Femur (tissue), 1 donor: ENCODE results near the gene PKDCC.

ENCODE experiments used
- DNase-seq: peaks from one replicate; pipeline ENCODE4 v3.0.0-alpha.2; 2017

Gene PKDCC

DNA sequence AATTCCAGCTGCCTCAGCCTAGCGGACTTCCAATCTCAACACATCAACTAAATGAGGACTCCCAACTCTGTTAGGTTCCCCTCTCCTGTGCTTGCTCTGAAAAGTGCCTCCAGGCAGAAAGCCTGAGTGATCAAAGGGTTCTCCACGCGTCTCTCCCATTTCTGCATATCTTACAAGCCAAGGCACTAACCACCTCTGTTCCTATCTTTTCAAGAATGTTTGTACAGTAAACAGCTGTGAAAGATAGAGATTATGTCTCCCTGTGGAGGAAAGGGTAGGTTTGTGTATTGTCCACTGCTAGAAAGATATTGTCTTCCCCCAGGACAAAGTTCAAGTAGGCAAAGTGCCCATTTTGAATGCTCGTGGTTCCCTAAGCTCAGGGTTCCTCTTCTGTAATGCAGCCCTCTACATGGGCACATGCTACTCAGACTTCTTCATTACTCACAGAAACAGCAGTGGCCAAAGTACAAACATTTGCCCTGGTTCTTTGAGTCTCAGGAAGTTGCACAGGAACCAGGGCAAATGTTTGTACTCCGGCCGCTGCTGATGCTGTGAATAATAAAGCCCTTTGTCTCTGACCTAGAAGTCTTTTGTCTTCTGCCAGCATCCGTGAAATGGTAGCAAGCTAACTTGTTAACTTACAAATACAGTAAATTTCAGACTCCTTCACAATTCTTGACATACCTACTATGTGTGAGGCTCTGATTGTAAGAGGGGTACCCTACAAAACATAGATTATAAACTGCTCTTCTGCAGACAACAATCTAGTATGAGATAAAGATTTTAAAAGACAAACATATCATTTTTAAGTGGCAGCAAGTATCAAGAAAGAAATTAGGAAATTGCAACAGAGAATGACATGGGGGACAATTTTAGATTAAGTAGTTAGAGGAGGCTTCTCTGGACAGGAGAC is 44.5 kb downstream of the PKDCC start:
- DNase-seq: no peak

GRCh38 chr2:42094114-42094513 is 46.3 kb downstream of the PKDCC start:
- no peak for DNase-seq

GRCh38 chr2:42095923-42096408 is 48.1 kb downstream of the PKDCC start:
- DNase-seq: peak; percentile 83

GRCh38 chr2:42096869-42097591 is 49.2 kb downstream of the PKDCC start:
- no peak for DNase-seq

DNA sequence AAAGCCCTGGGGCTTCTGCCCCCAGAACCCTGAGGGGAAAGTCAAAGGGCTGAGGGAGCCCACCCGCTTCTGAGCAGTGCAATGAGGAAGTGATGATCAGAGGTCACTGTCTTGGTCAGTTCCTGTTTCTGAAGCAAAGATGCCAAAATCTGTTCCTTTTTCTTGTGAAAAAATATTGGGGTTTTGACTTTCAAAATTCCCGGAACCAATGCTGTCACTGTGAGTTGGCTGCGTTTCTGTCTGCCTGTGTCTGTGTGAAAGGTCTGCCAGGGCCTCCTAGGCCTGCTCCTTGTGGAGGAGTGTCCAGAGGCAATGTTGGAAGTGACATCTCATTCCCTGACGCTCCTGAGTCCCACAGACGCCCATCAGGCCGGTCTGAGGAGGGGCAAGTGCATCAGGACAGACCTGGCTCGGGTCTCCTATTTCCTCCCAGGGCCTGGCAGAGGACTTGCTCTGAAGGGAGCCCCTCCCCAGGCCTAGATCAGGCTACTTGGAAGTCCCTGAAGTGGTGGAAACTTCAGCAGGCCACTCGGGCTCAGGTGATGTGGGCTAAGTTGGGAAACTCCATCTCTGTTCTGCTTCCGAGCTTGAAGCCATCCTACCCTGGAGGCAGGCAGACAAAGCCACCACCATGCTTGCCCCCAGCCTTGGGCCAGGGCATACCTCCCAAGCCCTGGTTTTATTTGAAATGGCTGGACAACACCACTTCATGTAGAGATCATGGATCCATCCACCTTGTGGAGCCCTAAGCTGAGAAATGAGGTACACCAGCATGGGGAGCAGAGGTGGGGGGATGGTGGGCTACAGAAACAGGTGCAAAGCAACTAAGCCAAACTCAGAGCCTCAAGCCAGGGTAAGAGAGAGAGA is 51.0 kb downstream of the PKDCC start:
- peak; percentile 54 for DNase-seq

DNA sequence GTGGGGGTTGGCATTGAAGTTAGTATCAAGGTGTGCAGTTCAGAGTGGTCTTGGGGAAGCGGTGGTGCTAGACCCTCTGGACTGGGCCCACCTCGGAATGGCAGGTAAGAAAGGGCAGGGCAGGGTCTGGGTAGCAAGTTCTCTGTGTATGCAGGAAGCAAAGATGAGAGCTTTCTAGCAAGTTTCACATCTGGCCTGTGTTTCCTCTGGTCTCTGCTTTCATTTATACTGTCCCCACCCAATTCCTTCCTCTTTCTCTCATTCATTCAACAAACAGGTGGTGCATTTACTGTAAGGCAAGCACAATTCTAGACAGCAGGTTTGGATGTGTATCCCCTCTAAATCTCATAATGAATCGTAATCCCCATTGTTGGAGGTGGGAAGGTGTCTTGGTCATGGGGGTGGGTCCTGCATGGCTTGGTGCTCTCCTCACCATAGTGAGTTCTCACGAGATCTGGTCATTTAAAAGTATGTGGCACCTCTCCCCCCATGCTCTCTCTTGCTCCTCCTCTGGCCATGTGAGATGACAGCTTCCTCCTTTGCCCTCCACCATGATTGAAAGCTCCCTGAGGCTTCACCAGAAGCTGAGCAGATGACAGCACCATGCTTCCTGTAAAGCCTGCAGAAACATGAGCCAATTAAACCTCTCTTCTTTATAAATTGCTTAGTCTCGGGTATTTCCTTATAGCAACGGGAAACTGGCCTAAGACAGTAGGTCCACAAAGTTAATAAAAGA is 51.8 kb downstream of the PKDCC start:
- DNase-seq: no peak

- no peak for DNase-seq
Observed at GRCh38 chr2:42100683-42101205, 52.9 kb downstream of the PKDCC start.

DNA sequence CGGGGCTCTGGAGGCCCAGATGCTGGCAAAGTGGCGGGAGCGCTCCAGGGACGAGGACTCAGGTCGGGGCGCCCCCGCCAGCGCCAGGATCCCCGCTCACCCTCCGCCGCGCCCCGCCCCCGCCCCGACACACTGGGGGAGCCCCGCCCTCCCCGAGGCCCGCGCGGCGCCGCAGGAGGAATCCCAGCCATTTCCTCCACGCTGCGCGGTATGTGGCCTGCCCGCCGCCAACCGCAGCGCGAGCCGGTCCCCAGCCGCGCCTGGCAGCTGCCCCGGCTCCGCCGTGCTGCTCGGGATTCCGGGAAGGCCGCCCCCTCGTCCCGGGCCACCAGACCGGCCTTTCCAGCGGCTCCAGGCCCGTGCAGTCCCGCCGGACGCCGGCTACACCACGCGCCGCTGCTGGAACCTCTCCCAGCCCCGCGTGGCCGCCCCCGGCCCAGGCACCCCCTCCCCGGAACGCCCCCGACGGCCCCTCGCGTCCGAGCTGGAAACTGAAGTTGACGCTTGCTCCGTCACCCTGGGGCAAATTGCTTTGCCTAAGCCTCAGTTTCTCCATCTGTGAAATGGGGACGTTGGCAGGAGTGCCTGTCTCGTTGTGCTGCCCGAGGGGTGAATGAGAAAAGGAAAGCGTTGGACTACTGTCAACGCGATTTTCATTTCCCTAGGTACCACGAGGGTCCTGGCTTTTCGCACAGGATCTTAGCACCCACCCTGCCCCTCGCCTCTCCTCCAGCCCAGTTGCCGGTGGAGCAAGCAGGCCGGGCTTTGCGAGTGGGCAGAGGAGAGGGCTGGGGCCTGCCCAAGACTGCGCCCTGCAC is 53.6 kb downstream of the PKDCC start:
- DNase-seq: peak; percentile 78

DNA sequence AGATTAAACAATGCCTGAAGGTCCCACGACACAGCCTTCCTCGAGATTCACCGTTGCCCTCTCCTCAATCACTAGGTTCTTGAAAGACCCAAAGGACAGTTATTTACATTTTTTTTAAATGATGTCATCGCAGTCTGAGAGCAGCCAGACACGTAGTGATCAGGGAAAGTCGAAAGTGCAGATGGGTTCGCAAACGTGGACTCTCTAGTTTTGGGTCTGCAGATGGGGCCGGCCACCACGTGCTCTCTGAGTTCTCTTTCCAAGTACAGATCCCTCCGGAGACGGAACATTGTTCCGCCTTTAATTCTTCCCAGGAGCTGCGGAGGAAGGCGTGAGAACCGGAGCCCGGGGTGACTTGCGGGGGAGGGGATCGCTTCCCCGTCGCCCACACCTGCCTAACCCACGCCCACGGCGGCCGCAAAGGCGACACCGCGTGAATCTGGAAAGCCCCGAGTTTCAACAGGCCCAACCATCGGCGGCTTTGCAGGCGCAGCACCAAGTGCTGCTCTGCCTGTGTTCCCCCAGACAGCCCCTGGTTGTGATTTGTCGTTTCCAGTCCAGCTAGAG is 54.3 kb downstream of the PKDCC start:
- DNase-seq: peak; percentile 90

DNA sequence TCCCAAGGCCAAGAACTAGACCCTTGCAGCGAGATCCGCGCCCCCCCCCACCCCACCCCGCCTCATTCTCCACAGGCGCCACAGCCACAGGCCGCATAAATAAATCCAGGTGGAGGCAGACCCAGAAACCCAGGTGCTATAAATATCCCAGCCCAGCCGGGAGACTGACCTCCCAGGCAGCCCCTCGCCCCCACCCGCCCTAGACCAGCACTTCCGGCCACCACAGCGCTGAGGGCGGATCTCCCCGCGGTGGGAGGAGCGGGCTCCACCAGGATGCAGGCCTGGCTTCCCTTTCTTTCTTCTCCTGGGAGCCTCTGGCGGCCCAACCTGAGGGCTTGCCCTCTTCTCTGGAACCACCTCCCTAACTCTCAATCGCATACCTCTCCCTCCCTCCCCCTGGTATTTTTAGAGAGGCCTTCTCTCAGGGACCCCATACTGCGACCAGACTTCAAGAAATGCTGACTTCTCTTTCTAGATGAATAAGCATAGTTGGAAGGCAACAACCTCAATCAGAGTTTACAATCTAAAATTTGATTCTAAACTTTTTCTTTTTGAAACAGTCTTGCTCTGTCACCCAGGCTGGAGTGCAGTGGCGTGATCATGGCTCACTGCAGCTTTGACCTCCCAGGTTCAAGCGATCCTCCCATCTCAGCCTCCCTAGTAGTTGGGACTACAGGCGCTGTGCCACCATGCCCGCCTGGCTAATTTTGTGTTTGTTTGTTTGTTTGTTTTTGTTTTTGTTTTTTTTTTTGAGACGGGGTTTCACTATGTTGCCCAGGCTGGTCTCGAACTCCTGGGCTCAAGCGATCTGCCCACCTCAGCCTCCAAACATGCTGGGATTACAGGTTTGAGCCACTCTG is 55.0 kb downstream of the PKDCC start:
- DNase-seq: no peak

DNA sequence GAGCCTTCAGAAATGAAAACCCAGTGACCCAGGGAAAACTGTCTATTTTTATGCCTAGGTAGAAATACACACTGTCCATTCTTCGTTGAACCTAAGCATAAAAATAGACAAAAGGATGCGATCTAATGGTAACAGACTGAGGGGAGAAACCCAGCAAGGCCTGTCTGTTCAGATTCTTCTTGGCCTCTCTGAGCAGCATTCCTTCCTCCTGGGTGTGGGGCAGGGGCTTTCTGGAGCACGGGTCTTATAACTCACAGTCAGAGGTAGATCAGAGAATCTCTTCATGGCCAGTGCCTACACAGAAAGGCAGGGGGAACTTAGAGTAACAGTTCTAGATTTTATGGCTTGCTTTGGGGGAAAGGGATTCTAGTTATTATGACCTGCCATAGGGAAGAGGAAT is 56.0 kb downstream of the PKDCC start:
- no peak for DNase-seq

GRCh38 chr2:42104621-42105020 is 56.8 kb downstream of the PKDCC start:
- DNase-seq: no peak

- DNase-seq: peak; percentile 59
Observed at GRCh38 chr2:42105330-42106256, 57.8 kb downstream of the PKDCC start.

- no peak for DNase-seq
Observed at GRCh38 chr2:42106257-42106816, 58.5 kb downstream of the PKDCC start.

DNA sequence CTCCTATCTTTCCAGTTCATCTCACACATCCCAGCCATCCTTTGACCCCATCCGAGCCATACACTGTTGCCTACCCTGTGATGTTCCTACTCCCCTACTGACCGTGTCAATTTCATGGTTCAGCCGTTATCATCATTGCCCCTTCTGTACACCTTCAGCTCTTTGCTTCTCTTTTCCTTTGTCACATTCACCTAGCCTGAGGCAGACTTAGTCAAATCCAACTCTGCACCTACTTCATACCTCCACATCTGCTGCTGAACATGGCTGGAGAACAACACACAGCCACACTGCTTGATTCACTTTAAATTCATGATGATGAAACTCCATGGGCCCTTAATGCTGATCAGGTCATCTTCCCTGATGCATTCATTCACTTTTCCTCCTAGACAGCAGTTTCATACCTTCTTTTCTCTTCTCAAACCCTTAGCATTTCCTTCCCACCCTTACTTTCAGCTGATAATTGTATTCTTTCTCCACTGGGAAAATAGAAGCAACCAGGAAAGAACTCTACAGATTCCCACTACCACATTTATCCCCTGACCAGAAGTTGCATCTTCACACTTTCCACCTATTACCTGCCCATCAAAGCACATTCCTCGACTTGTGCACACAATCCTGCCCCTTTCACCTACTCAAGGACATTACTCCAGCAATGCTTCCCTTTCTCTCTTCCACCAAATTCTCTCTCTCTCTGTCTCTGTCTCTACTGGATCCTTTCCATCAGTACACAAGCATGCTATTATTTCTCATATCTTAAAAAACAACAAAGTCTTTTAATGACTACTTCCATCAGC is 59.6 kb downstream of the PKDCC start:
- no peak for DNase-seq
